NCI-H1092 (cell line): Measurements from ENCODE around the gene CPHXL2.
A peak's percentile ranks its signal among the peaks of the same experiment; 100 is the strongest.

Experiments
- DNase-seq: peaks from one replicate; lab custom pipeline; 2025; lab: John Stamatoyannopoulos, UW

Gene CPHXL2

GRCh38 chr16:75640598-75640997 is 36.2 kb downstream of the CPHXL2 start:
- no peak for DNase-seq

- no peak for DNase-seq
These were observed 41.8 kb downstream of the CPHXL2 start for GRCh38 chr16:75635036-75635435.

GRCh38 chr16:75632857-75633256 is 44.0 kb downstream of the CPHXL2 start:
- DNase-seq, result peak; percentile 15

GRCh38 chr16:75630052-75630451 is 46.8 kb downstream of the CPHXL2 start:
- no peak for DNase-seq

GRCh38 chr16:75629132-75629531 is 47.7 kb downstream of the CPHXL2 start:
- DNase-seq, result no peak

- no peak for DNase-seq
These were observed 48.5 kb downstream of the CPHXL2 start for GRCh38 chr16:75628351-75628750.

GRCh38 chr16:75627851-75628250 is 49.0 kb downstream of the CPHXL2 start:
- DNase-seq, result no peak

- no peak for DNase-seq
These were observed 50.0 kb downstream of the CPHXL2 start for GRCh38 chr16:75626806-75627205.

GRCh38 chr16:75624921-75625334 is 51.9 kb downstream of the CPHXL2 start:
- DNase-seq, result no peak

- DNase-seq, result peak; percentile 98
These were observed 53.8 kb downstream of the CPHXL2 start, which contains the start of gene ADAT1 for GRCh38 chr16:75622761-75623605. Gene ADAT1 (minus strand): TSS chr16:75623281. CDS start chr16:75620799, 2,482 bp downstream.

GRCh38 chr16:75621170-75621477 is 55.7 kb downstream of the CPHXL2 start:
- DNase-seq, result no peak

GRCh38 chr16:75620326-75621169 is 56.3 kb downstream of the CPHXL2 start:
- DNase-seq, result no peak

GRCh38 chr16:75618780-75619179 is 58.0 kb downstream of the CPHXL2 start:
- DNase-seq, result no peak

GRCh38 chr16:75617121-75617520 is 59.7 kb downstream of the CPHXL2 start:
- no peak for DNase-seq

GRCh38 chr16:75616521-75617010 is 60.2 kb downstream of the CPHXL2 start:
- no peak for DNase-seq

GRCh38 chr16:75615619-75616018 is 61.2 kb downstream of the CPHXL2 start:
- DNase-seq, result no peak

GRCh38 chr16:75614066-75614897 is 62.5 kb downstream of the CPHXL2 start:
- DNase-seq, result no peak
